Hair follicular keratinocyte (primary cell): ENCODE results near the gene LIPJ. TPM values are rescaled to one million over a fixed set of nuclear protein-coding genes. Genes with fewer than 3 reads are reported as not detected.

Experiments used
- total RNA-seq: library from RNA; depleted of rRNA; stranded (reverse); fragments of >200 nt; gene quantifications from 2 replicates; pipeline ENCODE4 v1.2.3, GENCODE V29; 2015

LIPJ gene
- total RNA-seq = not detected in 2 replicates

GRCh38 chr10:88586462-88586861, at the start of gene LIPJ:
TSS of gene LIPJ (plus strand) at chr10:88586762. CDS start at chr10:88590688, 3,926 bp downstream.

GRCh38 chr10:88582806-88583583, 3.6 kb upstream of the LIPJ start, which contains the start of gene RNLS:
TSS of gene RNLS (minus strand) at chr10:88583318.

Other genes with a start within 250 kb of the LIPJ start
- gene RNLS, start 3.4 kb upstream of the LIPJ start, total RNA-seq = 9.3 and 16.3 TPM in 2 replicates
- gene LIPF, start 77.7 kb downstream of the LIPJ start, total RNA-seq = not detected in 2 replicates
- gene LIPK, start 119.5 kb downstream of the LIPJ start, total RNA-seq = not detected in 2 replicates
- gene LIPN, start 173.3 kb downstream of the LIPJ start, total RNA-seq = not detected in 2 replicates
- not detected in 2 replicates for gene LIPM, start 216.0 kb downstream of the LIPJ start, total RNA-seq